Keratinocyte (primary cell): ENCODE measurements around the gene CALHM5. TPM values are rescaled to one million over a fixed set of nuclear protein-coding genes. Genes with fewer than 3 reads are reported as not detected.
"Not testable (repeated sequence)": the region's sequence is repeated elsewhere in the genome, so short reads cannot be mapped to it uniquely, and the experiment has no call there.

Experiments
- DNase-seq: peaks from one replicate; pipeline ENCODE4 v3.0.0-alpha.2; 2011; ENCODE audit warnings: low read depth, missing footprints, low spot score
- FAIRE-seq: peaks from 2 replicates; lab custom pipeline; 2011; peaks lifted over from hg19 to GRCh38; lab: Jason Lieb, UNC
- H2AFZ ChIP-seq: 2 replicates; pipeline ENCODE4 v1.6.0; 2012; ENCODE audit warnings: low read length, control low read depth, inconsistent platforms; ENCODE audit not compliant: control insufficient read depth
- H3K27ac ChIP-seq: 2 replicates; pipeline ENCODE4 v1.5.1; 2011; ENCODE audit warnings: low read length; ENCODE audit not compliant: control insufficient read depth, insufficient read depth
- H3K27me3 ChIP-seq: 3 replicates; pipeline ENCODE4 v1.6.0; 2011; ENCODE audit warnings: low read length; ENCODE audit not compliant: control insufficient read depth, insufficient read depth; ENCODE audit errors: extremely low read depth
- H3K36me3 ChIP-seq, 2 experiments: 2 replicates in 1 of 2; 3 replicates in 1 of 2; pipeline ENCODE4 v1.5.1; 2011; ENCODE audit warnings: low read length in 2 of 2, mild to moderate bottlenecking in 1 of 2; ENCODE audit not compliant: control insufficient read depth in 2 of 2, insufficient read depth in 2 of 2; ENCODE audit errors: extremely low read depth in 1 of 2
- H3K4me1 ChIP-seq: 3 replicates; pipeline ENCODE4 v1.5.1; 2011; ENCODE audit warnings: low read length; ENCODE audit not compliant: control insufficient read depth, insufficient read depth; ENCODE audit errors: extremely low read depth
- H3K4me2 ChIP-seq: 3 replicates; pipeline ENCODE4 v1.6.0; 2011; ENCODE audit warnings: low read depth, low read length; ENCODE audit not compliant: control insufficient read depth, insufficient read depth; ENCODE audit errors: extremely low read depth
- H3K4me3 ChIP-seq, 3 experiments: fragments of 200-600 bp in 1 of 3; sonication (generic) in 1 of 3; 2 replicates in 2 of 3; 3 replicates in 1 of 3; pipeline ENCODE4 v1.5.1; 2011 to 2016; ENCODE audit warnings: low read length in 3 of 3, mild to moderate bottlenecking in 3 of 3, control low read depth in 2 of 3, inconsistent platforms in 1 of 3, low read depth in 1 of 3, mixed read lengths in 1 of 3, mixed run types in 1 of 3, moderate library complexity in 1 of 3; ENCODE audit not compliant: control insufficient read depth in 2 of 3, insufficient read depth in 2 of 3; ENCODE audit errors: extremely low read depth in 1 of 3
- H3K79me2 ChIP-seq: 2 replicates; pipeline ENCODE4 v1.6.0; 2012; ENCODE audit warnings: low read length; ENCODE audit not compliant: control insufficient read depth, insufficient read depth
- H3K9ac ChIP-seq: 3 replicates; pipeline ENCODE4 v1.6.0; 2011; ENCODE audit warnings: low read length; ENCODE audit not compliant: control insufficient read depth, insufficient read depth; ENCODE audit errors: extremely low read depth
- H3K9me1 ChIP-seq: 3 replicates; pipeline ENCODE4 v1.6.0; 2011; ENCODE audit warnings: low read length; ENCODE audit not compliant: control insufficient read depth, insufficient read depth; ENCODE audit errors: extremely low read depth
- H3K9me3 ChIP-seq: 2 replicates; pipeline ENCODE4 v1.5.1; 2012; ENCODE audit warnings: low read depth, low read length; ENCODE audit not compliant: control insufficient read depth
- H4K20me1 ChIP-seq: 3 replicates; pipeline ENCODE4 v1.6.0; 2011; ENCODE audit warnings: low read length; ENCODE audit not compliant: control insufficient read depth, insufficient read depth; ENCODE audit errors: extremely low read depth
- CTCF ChIP-seq, 3 experiments: IDR thresholded peaks in 1 of 3; conservative IDR thresholded peaks in 1 of 3; optimal IDR thresholded peaks in 1 of 3; 2 replicates in 2 of 3; 3 replicates in 1 of 3; pipeline versions ENCODE3 to v1.5.1; 2011; ENCODE audit warnings: low read length in 3 of 3, mild to moderate bottlenecking in 3 of 3, moderate library complexity in 2 of 3, control low read depth in 1 of 3, inconsistent platforms in 1 of 3; ENCODE audit not compliant: insufficient read depth in 2 of 3; ENCODE audit errors: extremely low read depth in 1 of 3
- EZH2 ChIP-seq: IDR thresholded peaks from one replicate; pipeline ENCODE4 v1.6.1; 2012; ENCODE audit warnings: inconsistent platforms, mild to moderate bottlenecking, low read length, moderate library complexity
- dilution Hi-C: fragments of 300-500 bp; cut with MboI; formaldehyde crosslinking; loops from one replicate; pipeline ENCODE4 v1.7.0; 2020; ENCODE audit warnings: low sequenced_read_pairs; ENCODE audit not compliant: extremely low pct_ligation_motif_present
- polyA plus RNA-seq, 5 experiments: library from polyadenylated mRNA; depleted of rRNA in 3 of 5; stranded (reverse) in 3 of 5; stranded (forward) in 1 of 5; unstranded in 1 of 5; fragments of >200 nt; gene quantifications; 1 replicate in 1 of 5; 2 replicates in 3 of 5; 3 replicates in 1 of 5; pipeline versions ENCODE4 v1.2.1 to v1.2.3, GENCODE V29; 2011 to 2012; ENCODE audit warnings: missing spikeins in 2 of 5, low read depth in 1 of 5, low replicate concordance in 1 of 5

CALHM5 gene
- polyA plus RNA-seq, 1 donor (not counting 4 experiments of a cell fraction or from before 2014, with no cell fraction given): 0.80 TPM

- Histone ChIP-seq H3K9ac (no peak overlapping the region), H3K4me3 (no peak overlapping the region), H3K27ac (no peak overlapping the region), H4K20me1 (no peaks in the 10 kb centered on the region), H3K4me2 (no peak overlapping the region), H2AFZ (no peak overlapping the region), H3K9me1 (no peaks in the 10 kb centered on the region), H3K27me3 (no peaks in the 10 kb centered on the region), H3K9me3 (no peaks in the 10 kb centered on the region), H3K36me3 (no peaks in the 10 kb centered on the region), H3K79me2 (no peaks in the 10 kb centered on the region), H3K4me1 (no peaks in the 10 kb centered on the region)
- DNase-seq (no peak), FAIRE-seq (no peak)
- dilution Hi-C loops: no loop called here
- TF ChIP-seq EZH2 (no peak), CTCF (optimal IDR thresholded peaks at IDR 0.05 in 1 of 3, IDR thresholded peaks at IDR 0.05 in 1 of 3, conservative IDR thresholded peaks at IDR 0.05 in 1 of 3; ENCODE audit: extremely low read depth in 1 of 3, insufficient read depth in 2 of 3, low read length in 3 of 3) (no peak)
These were observed 19.7 kb upstream of the CALHM5 start for GRCh38 chr6:116491610-116492330.

GRCh38 chr6:116492331-116493067 lies 18.9 kb upstream of the CALHM5 start:
- no peaks in the 10 kb centered on the region for H3K79me2 ChIP-seq
- DNase-seq (no peak), FAIRE-seq (no peak)
- dilution Hi-C loops: no loop called here
- H3K9ac ChIP-seq: no peak overlapping the region
- no peak overlapping the region for H2AFZ ChIP-seq
- TF ChIP-seq CTCF (optimal IDR thresholded peaks at IDR 0.05 in 1 of 3, IDR thresholded peaks at IDR 0.05 in 1 of 3, conservative IDR thresholded peaks at IDR 0.05 in 1 of 3; ENCODE audit: extremely low read depth in 1 of 3, insufficient read depth in 2 of 3, low read length in 3 of 3) (no peak), EZH2 (no peak)
- no peak overlapping the region for H3K27ac ChIP-seq
- no peaks in the 10 kb centered on the region for H3K36me3 ChIP-seq
- H3K9me3 ChIP-seq: no peaks in the 10 kb centered on the region
- no peak overlapping the region for H3K4me2 ChIP-seq
- H3K4me3 ChIP-seq: no peak overlapping the region
- no peaks in the 10 kb centered on the region for H3K9me1 ChIP-seq
- H4K20me1 ChIP-seq: no peaks in the 10 kb centered on the region
- no peaks in the 10 kb centered on the region for H3K27me3 ChIP-seq
- no peaks in the 10 kb centered on the region for H3K4me1 ChIP-seq

- H3K4me3 ChIP-seq, H3K27me3 ChIP-seq, H3K27ac ChIP-seq, H3K36me3 ChIP-seq, H3K9ac ChIP-seq, H3K9me1 ChIP-seq, H3K4me2 ChIP-seq, dilution Hi-C loops, H3K9me3 ChIP-seq, H4K20me1 ChIP-seq, FAIRE-seq, H3K79me2 ChIP-seq, H3K4me1 ChIP-seq, DNase-seq, H2AFZ ChIP-seq: not testable (repeated sequence)
These were observed 16.3 kb upstream of the CALHM5 start for GRCh38 chr6:116495161-116495560.
